ENCODE data around the gene CASP4. TPM values are rescaled to one million over a fixed set of nuclear protein-coding genes. Genes with fewer than 3 reads are reported as not detected.

CASP4 gene
- total and polyA plus RNA-seq, 9 of the 15 experiments (the other 6 are each of a cell fraction or from before 2014, with no cell fraction given): 0.15 to 0.42 (median 0.27) TPM; not detected in 1

- TF ChIP-seq SFPQ (IDR thresholded peaks at IDR 0.05; ENCODE audit: low read depth, low read length) (no peak), E2F4 (CRISPR knock-in tag; IDR thresholded peaks at IDR 0.05; ENCODE audit: low read depth) (no peak), GABPA (tag; conservative IDR thresholded peaks at IDR 0.05; ENCODE audit: low read depth) (peak; percentile 54), AFF4 (CRISPR knock-in tag; IDR thresholded peaks at IDR 0.05) (no peak), SIN3A (IDR thresholded peaks at IDR 0.05; ENCODE audit: borderline replicate concordance in 2 of 2, control insufficient read depth in 1 of 2, low read depth in 2 of 2, low read length in 2 of 2) (no peak), CHCHD3 (CRISPR knock-in tag; IDR thresholded peaks at IDR 0.05) (no peak), MYNN (IDR thresholded peaks at IDR 0.05) (no peak), MYNN (CRISPR knock-in tag; IDR thresholded peaks at IDR 0.05) (no peak), POLR2AphosphoS2 (IDR thresholded peaks at IDR 0.05; ENCODE audit: low read length) (no peak), TBP (optimal IDR thresholded peaks at IDR 0.05; ENCODE audit: low read depth, low read length) (no peak), SNIP1 (IDR thresholded peaks at IDR 0.05; ENCODE audit: low read depth) (no peak), ZFP91 (CRISPR knock-in tag; IDR thresholded peaks at IDR 0.05) (no peak), AFF1 (IDR thresholded peaks at IDR 0.05; ENCODE audit: low read depth in 1 of 2, partially characterized antibody in 2 of 2) (no peak), MAFK (IDR thresholded peaks at IDR 0.05; ENCODE audit: low read length) (no peak), MAFG (tag; conservative IDR thresholded peaks at IDR 0.05) (peak; percentile 26; the same call in 1 of the 2 replicates)
Measured at GRCh38 chr11:104968355-104968855, at the start of gene CASP4 (continued).

All from K562 (cell line).